D721Med (cell line): Measurements from ENCODE around the gene PPIP5K1.

Source experiments
- DNase-seq: peaks from one replicate; pipeline ENCODE4 v3.0.0; 2011; ENCODE audit warnings: low spot score; ENCODE audit not compliant: insufficient read length
- FAIRE-seq: peaks from 2 replicates; lab custom pipeline; 2011; peaks lifted over from hg19 to GRCh38; lab: Jason Lieb, UNC
- CTCF ChIP-seq: IDR thresholded peaks from 2 replicates; pipeline ENCODE4 v1.5.1; 2012; ENCODE audit warnings: mild to moderate bottlenecking, control low read depth; ENCODE audit not compliant: insufficient read depth; ENCODE audit errors: missing control alignments

The PPIP5K1 gene

DNA sequence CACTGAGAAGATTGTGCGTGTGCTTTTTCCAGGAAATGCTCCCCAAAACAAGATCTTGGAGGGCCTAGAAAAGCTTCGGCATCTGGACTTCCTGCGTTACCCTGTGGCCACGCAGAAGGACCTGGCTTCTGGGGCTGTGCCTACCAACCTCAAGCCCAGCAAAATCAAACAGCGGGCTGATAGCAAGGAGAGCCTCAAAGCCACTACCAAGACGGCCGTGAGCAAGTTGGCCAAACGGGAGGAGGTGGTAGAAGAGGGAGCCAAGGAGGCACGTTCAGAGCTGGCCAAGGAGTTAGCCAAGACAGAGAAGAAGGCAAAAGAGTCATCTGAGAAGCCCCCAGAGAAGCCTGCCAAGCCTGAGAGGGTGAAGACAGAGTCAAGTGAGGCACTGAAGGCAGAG is 67.8 kb downstream of the PPIP5K1 start:
- no peak for FAIRE-seq

GRCh38 chr15:43521419-43521818 is 68.6 kb downstream of the PPIP5K1 start:
- FAIRE-seq = no peak
- TF ChIP-seq CTCF = no peak
- DNase-seq = no peak

More for the DNA sequence above, 67.8 kb downstream of the PPIP5K1 start:
- no peak for DNase-seq
- no peak for TF ChIP-seq CTCF

- DNase-seq (no peak), FAIRE-seq (no peak)
- TF ChIP-seq CTCF = no peak
Observed at GRCh38 chr15:43520138-43520537, 69.9 kb downstream of the PPIP5K1 start.

DNA sequence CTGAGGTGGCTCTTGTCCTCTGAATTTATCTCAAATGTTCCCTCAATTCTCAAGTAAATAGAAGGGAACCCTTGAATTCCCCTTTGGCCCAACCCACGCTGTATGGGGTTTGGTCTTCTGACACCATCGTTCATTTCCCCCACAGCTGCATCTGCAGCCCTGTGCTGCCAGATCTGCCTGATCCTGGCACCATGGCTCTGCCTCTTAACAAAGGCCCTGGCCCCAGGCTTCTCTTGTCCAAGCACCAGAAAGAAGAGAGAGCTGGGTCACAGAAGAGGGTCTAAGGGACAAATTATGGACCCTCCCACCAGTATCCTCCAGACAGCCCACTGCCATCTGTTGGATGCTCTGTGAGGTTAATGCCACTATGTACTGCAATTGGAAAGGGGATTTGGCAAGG is 70.8 kb downstream of the PPIP5K1 start:
- no peak for DNase-seq

GRCh38 chr15:43518197-43518761 is 71.7 kb downstream of the PPIP5K1 start:
- DNase-seq (no peak), FAIRE-seq (no peak)
- TF ChIP-seq CTCF = no peak

More for the DNA sequence above, 70.8 kb downstream of the PPIP5K1 start:
- TF ChIP-seq CTCF = no peak
- no peak for FAIRE-seq

- peak; percentile 69 for DNase-seq
- TF ChIP-seq CTCF = no peak
- FAIRE-seq = no peak
Observed at GRCh38 chr15:43517354-43518196, 72.4 kb downstream of the PPIP5K1 start, which contains the start of gene MAP1A. MAP1A (plus strand) TSS chr15:43517608; CDS start chr15:43521474, 3,866 bp downstream.
